ENCODE data around the gene CCNL2. TPM values are rescaled to one million over a fixed set of nuclear protein-coding genes. Genes with fewer than 3 reads are reported as not detected.

Gene CCNL2
- total and polyA plus RNA-seq, 2 of the 13 experiments (the other 11 are each of a cell fraction or from before 2014, with no cell fraction given), result 105 to 340 TPM

DNA sequence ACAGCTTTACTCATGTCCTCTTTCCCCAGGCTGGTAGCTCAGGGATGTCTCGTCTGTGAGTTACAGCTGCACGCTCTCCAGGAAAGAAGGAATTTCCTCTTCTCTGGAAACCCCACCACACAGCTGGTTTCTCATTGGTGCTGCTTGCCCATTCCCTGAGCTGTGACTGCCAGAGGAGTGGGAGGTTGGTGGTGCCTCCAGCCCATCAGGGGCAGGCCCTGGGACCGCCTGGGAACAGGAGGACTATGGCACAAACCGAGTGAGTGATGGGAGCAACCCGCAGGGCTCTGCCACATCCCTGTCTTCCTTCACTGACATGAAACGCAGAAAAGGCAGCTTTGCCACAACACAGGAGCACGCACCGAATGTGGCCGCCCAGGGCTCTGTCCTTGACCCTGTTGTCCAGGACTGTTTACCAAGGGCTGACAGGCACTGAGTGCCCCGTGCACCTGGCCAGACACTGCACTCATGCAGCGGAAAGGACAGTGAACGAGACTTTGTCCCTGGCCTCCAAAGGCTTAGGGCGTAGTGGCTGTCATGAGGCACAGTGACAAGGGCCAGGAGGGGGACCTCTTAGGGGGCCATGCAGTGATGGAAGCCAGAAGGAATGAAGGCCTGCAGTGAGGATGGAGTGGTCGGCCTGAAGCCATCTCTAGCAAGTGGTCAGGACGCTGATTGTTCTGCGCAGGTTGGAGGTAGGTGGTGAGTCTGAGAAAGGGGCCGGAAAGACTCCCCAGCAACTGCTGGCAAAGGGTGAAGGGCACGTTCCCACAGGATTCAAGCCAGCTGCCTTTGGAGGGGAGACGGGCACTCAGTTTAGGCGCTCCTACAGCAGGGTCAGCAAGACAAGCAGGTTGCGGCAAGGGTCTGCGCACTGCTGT is 1.7 kb upstream of the CCNL2 start (continued):
- TF ChIP-seq SIN3A (IDR thresholded peaks at IDR 0.05; ENCODE audit: borderline replicate concordance, low read depth, low read length) (peak; percentile 97), THYN1 (CRISPR knock-in tag; IDR thresholded peaks at IDR 0.05; ENCODE audit: borderline replicate concordance, low read depth) (no peak), ZNF878 (CRISPR knock-in tag; IDR thresholded peaks at IDR 0.05) (peak; percentile 88), ZNF274 (CRISPR knock-in tag; IDR thresholded peaks at IDR 0.05) (no peak; the same call in 1 of the 2 replicates), ZZZ3 (CRISPR knock-in tag; IDR thresholded peaks at IDR 0.05; ENCODE audit: borderline replicate concordance) (no peak), HHEX (CRISPR knock-in tag; IDR thresholded peaks at IDR 0.05) (peak; percentile 57; the same call in 1 of the 2 replicates), KLF13 (CRISPR knock-in tag; IDR thresholded peaks at IDR 0.05) (no peak), ZNF382 (CRISPR knock-in tag; IDR thresholded peaks at IDR 0.05; ENCODE audit: borderline replicate concordance) (no peak), EHMT2 (IDR thresholded peaks at IDR 0.05; ENCODE audit: borderline replicate concordance, low read depth, low read length) (no peak), ZNF264 (CRISPR knock-in tag; IDR thresholded peaks at IDR 0.05) (peak; percentile 96), ZNF20 (CRISPR knock-in tag; IDR thresholded peaks at IDR 0.05) (no peak), ZNF329 (CRISPR knock-in tag; IDR thresholded peaks at IDR 0.05; ENCODE audit: low read depth) (no peak; the same call in 1 of the 2 replicates), ZNF839 (CRISPR knock-in tag; IDR thresholded peaks at IDR 0.05; ENCODE audit: borderline replicate concordance) (no peak), HOXA5 (CRISPR knock-in tag; IDR thresholded peaks at IDR 0.05) (no peak; the same call in 1 of the 2 replicates), TBL1XR1 (IDR thresholded peaks at IDR 0.05; ENCODE audit: borderline replicate concordance, low read length, partially characterized antibody) (peak; percentile 94), RXRB (CRISPR knock-in tag; IDR thresholded peaks at IDR 0.05; ENCODE audit: borderline replicate concordance) (peak; percentile 99), ARID2 (CRISPR knock-in tag; IDR thresholded peaks at IDR 0.05; ENCODE audit: borderline replicate concordance) (no peak; the same call in 1 of the 2 replicates), ZFP36L1 (CRISPR knock-in tag; IDR thresholded peaks at IDR 0.05) (peak; percentile 92), SSRP1 (CRISPR knock-in tag; IDR thresholded peaks at IDR 0.05) (peak; percentile 88), ZSCAN20 (CRISPR knock-in tag; IDR thresholded peaks at IDR 0.05; ENCODE audit: borderline replicate concordance) (peak; percentile 82; the same call in 1 of the 2 replicates), NCOA2 (CRISPR knock-in tag; IDR thresholded peaks at IDR 0.05) (peak; percentile 96), RBAK (CRISPR knock-in tag; IDR thresholded peaks at IDR 0.05) (0 out of 2 replicates have a peak, but pooled peaks have one; percentile 48)
- TF ChIP-seq, protein P1, sequence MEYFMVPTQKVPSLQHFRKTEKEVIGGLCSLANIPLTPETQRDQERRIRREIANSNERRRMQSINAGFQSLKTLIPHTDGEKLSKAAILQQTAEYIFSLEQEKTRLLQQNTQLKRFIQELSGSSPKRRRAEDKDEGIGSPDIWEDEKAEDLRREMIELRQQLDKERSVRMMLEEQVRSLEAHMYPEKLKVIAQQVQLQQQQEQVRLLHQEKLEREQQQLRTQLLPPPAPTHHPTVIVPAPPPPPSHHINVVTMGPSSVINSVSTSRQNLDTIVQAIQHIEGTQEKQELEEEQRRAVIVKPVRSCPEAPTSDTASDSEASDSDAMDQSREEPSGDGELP (IDR thresholded peaks at IDR 0.05; ENCODE audit: borderline replicate concordance, low read depth), result peak; percentile 87; the same call in 1 of the 2 replicates
- TF ChIP-seq, protein P2, sequence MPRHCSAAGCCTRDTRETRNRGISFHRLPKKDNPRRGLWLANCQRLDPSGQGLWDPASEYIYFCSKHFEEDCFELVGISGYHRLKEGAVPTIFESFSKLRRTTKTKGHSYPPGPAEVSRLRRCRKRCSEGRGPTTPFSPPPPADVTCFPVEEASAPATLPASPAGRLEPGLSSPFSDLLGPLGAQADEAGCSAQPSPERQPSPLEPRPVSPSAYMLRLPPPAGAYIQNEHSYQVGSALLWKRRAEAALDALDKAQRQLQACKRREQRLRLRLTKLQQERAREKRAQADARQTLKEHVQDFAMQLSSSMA (CRISPR knock-in tag; IDR thresholded peaks at IDR 0.05), result no peak
- TF ChIP-seq, protein P3, sequence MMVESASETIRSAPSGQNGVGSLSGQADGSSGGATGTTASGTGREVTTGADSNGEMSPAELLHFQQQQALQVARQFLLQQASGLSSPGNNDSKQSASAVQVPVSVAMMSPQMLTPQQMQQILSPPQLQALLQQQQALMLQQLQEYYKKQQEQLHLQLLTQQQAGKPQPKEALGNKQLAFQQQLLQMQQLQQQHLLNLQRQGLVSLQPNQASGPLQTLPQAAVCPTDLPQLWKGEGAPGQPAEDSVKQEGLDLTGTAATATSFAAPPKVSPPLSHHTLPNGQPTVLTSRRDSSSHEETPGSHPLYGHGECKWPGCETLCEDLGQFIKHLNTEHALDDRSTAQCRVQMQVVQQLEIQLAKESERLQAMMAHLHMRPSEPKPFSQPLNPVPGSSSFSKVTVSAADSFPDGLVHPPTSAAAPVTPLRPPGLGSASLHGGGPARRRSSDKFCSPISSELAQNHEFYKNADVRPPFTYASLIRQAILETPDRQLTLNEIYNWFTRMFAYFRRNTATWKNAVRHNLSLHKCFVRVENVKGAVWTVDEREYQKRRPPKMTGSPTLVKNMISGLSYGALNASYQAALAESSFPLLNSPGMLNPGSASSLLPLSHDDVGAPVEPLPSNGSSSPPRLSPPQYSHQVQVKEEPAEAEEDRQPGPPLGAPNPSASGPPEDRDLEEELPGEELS (CRISPR knock-in tag; IDR thresholded peaks at IDR 0.05), result peak; percentile 98
- TF ChIP-seq, protein P4, sequence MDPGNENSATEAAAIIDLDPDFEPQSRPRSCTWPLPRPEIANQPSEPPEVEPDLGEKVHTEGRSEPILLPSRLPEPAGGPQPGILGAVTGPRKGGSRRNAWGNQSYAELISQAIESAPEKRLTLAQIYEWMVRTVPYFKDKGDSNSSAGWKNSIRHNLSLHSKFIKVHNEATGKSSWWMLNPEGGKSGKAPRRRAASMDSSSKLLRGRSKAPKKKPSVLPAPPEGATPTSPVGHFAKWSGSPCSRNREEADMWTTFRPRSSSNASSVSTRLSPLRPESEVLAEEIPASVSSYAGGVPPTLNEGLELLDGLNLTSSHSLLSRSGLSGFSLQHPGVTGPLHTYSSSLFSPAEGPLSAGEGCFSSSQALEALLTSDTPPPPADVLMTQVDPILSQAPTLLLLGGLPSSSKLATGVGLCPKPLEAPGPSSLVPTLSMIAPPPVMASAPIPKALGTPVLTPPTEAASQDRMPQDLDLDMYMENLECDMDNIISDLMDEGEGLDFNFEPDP (CRISPR knock-in tag; conservative IDR thresholded peaks at IDR 0.05), result no peak
